ENCODE data around the gene KAT8. TPM values are rescaled to one million over a fixed set of nuclear protein-coding genes. Genes with fewer than 3 reads are reported as not detected.

Gene KAT8
- total and polyA plus RNA-seq, 2 of the 13 experiments (the other 11 are each of a cell fraction or from before 2014, with no cell fraction given), result 79.0 to 84.2 TPM

DNA sequence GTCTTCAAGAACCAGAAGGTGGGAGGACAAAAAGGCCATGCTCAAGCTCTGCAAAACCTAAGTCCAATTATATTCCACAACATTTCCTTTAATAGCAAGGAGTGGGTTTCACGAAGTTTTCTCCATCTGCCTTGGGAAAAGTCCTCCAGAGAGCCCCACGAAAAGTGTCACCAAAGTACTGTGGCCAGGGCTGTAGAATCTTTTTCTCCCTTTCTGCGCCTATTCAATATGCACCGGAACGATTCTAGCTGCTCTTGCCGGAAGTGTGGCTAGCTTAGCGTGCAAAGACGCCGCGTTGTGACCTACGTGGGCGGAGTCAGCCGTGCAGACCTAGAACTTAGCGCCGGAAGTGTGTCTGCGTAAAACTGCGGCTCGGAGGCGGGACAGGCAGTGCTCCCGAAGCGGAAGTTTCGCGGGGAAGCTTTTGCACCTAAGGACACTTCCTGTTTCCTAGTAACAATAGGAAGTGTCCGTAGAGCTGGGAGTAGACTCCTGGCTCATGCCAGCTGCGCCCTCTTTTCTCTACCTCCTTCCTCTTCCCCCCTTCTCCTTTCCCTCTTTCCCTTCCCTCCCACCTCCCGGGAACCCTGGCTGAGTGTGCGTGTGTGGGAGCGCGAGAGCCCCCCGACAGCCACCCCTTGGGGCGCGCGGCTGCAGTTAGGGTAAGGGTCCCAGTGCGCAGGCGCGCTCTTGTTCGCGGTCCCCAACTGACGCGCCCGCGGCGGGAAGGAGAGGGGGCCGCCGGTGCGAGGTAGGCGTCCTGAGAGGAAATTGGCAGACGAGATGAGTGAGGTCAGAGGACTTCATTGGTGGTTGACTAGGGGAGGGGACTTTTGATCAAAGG is 43.3 kb upstream of the KAT8 start, which contains the start of the genes ZNF646 and ZNF668 (continued):
- TF ChIP-seq, protein P1, sequence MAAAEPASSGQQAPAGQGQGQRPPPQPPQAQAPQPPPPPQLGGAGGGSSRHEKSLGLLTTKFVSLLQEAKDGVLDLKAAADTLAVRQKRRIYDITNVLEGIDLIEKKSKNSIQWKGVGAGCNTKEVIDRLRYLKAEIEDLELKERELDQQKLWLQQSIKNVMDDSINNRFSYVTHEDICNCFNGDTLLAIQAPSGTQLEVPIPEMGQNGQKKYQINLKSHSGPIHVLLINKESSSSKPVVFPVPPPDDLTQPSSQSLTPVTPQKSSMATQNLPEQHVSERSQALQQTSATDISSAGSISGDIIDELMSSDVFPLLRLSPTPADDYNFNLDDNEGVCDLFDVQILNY (CRISPR knock-in tag; conservative IDR thresholded peaks at IDR 0.05), result no peak; the same call in 1 of the 2 replicates
- no peak for TF ChIP-seq HMGA1 (CRISPR knock-in tag; conservative IDR thresholded peaks at IDR 0.05)
- TF ChIP-seq ZFY (CRISPR knock-in tag; IDR thresholded peaks at IDR 0.05), result no peak
- TF ChIP-seq MBNL3 (CRISPR knock-in tag; conservative IDR thresholded peaks at IDR 0.05), result no peak
- no peak for TF ChIP-seq ZNF367 (CRISPR knock-in tag; IDR thresholded peaks at IDR 0.05; ENCODE audit: borderline replicate concordance)
- TF ChIP-seq ZNF136 (CRISPR knock-in tag; IDR thresholded peaks at IDR 0.05; ENCODE audit: low read depth), result peak; percentile 98
- TF ChIP-seq RXRA (CRISPR knock-in tag; IDR thresholded peaks at IDR 0.05), result peak; percentile 58
- TF ChIP-seq PCBP2 (optimal IDR thresholded peaks at IDR 0.05; ENCODE audit: low read depth, low read length, poor library complexity, severe bottlenecking), result peak; percentile 73
- no peak for TF ChIP-seq ZNF296 (CRISPR knock-in tag; conservative IDR thresholded peaks at IDR 0.05)
- no peak for TF ChIP-seq NFE2L2 (IDR thresholded peaks at IDR 0.05; ENCODE audit: low read length)
- peak; percentile 90 for TF ChIP-seq ZNF331 (CRISPR knock-in tag; IDR thresholded peaks at IDR 0.05)
- no peak; the same call in 1 of the 2 replicates for TF ChIP-seq ZNF615 (CRISPR knock-in tag; IDR thresholded peaks at IDR 0.05; ENCODE audit: borderline replicate concordance)
- no peak; the same call in 1 of the 2 replicates for TF ChIP-seq ZNF253 (CRISPR knock-in tag; IDR thresholded peaks at IDR 0.05; ENCODE audit: borderline replicate concordance)
- peak; percentile 98 for TF ChIP-seq ZNF274 (CRISPR knock-in tag; IDR thresholded peaks at IDR 0.05)
- TF ChIP-seq, protein P2, sequence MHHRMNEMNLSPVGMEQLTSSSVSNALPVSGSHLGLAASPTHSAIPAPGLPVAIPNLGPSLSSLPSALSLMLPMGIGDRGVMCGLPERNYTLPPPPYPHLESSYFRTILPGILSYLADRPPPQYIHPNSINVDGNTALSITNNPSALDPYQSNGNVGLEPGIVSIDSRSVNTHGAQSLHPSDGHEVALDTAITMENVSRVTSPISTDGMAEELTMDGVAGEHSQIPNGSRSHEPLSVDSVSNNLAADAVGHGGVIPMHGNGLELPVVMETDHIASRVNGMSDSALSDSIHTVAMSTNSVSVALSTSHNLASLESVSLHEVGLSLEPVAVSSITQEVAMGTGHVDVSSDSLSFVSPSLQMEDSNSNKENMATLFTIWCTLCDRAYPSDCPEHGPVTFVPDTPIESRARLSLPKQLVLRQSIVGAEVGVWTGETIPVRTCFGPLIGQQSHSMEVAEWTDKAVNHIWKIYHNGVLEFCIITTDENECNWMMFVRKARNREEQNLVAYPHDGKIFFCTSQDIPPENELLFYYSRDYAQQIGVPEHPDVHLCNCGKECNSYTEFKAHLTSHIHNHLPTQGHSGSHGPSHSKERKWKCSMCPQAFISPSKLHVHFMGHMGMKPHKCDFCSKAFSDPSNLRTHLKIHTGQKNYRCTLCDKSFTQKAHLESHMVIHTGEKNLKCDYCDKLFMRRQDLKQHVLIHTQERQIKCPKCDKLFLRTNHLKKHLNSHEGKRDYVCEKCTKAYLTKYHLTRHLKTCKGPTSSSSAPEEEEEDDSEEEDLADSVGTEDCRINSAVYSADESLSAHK (CRISPR knock-in tag; IDR thresholded peaks at IDR 0.05; ENCODE audit: borderline replicate concordance), result no peak
- TF ChIP-seq HNF4A (CRISPR knock-in tag; IDR thresholded peaks at IDR 0.05), result peak; percentile 44; the same call in 1 of the 2 replicates
- TF ChIP-seq, protein P3, sequence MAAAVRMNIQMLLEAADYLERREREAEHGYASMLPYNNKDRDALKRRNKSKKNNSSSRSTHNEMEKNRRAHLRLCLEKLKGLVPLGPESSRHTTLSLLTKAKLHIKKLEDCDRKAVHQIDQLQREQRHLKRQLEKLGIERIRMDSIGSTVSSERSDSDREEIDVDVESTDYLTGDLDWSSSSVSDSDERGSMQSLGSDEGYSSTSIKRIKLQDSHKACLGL (CRISPR knock-in tag; IDR thresholded peaks at IDR 0.05), result no peak; the same call in 1 of the 2 replicates
- peak; percentile 78 for TF ChIP-seq KLF9 (CRISPR knock-in tag; IDR thresholded peaks at IDR 0.05; ENCODE audit: low read depth)
- peak; percentile 49; the same call in 1 of the 2 replicates for TF ChIP-seq CEBPG (CRISPR knock-in tag; IDR thresholded peaks at IDR 0.05)
- TF ChIP-seq, protein P4, sequence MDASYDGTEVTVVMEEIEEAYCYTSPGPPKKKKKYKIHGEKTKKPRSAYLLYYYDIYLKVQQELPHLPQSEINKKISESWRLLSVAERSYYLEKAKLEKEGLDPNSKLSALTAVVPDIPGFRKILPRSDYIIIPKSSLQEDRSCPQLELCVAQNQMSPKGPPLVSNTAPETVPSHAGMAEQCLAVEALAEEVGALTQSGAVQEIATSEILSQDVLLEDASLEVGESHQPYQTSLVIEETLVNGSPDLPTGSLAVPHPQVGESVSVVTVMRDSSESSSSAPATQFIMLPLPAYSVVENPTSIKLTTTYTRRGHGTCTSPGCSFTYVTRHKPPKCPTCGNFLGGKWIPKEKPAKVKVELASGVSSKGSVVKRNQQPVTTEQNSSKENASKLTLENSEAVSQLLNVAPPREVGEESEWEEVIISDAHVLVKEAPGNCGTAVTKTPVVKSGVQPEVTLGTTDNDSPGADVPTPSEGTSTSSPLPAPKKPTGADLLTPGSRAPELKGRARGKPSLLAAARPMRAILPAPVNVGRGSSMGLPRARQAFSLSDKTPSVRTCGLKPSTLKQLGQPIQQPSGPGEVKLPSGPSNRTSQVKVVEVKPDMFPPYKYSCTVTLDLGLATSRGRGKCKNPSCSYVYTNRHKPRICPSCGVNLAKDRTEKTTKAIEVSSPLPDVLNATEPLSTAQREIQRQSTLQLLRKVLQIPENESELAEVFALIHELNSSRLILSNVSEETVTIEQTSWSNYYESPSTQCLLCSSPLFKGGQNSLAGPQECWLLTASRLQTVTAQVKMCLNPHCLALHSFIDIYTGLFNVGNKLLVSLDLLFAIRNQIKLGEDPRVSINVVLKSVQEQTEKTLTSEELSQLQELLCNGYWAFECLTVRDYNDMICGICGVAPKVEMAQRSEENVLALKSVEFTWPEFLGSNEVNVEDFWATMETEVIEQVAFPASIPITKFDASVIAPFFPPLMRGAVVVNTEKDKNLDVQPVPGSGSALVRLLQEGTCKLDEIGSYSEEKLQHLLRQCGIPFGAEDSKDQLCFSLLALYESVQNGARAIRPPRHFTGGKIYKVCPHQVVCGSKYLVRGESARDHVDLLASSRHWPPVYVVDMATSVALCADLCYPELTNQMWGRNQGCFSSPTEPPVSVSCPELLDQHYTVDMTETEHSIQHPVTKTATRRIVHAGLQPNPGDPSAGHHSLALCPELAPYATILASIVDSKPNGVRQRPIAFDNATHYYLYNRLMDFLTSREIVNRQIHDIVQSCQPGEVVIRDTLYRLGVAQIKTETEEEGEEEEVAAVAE (CRISPR knock-in tag; IDR thresholded peaks at IDR 0.05; ENCODE audit: borderline replicate concordance), result 0 out of 2 replicates have a peak, but pooled peaks have one; percentile 73

Data from HepG2 (cell line).